ENCODE results near the gene MRPS18B.
"Not testable (repeated sequence)": the region's sequence is repeated elsewhere in the genome, so short reads cannot be mapped to it uniquely, and the experiment has no call there.

The MRPS18B gene

GRCh38 chr6:30664994-30665767 lies 47.5 kb downstream of the MRPS18B start:
- POLR2A ChIA-PET, result no interaction called here
- TF ChIP-seq, protein P1, sequence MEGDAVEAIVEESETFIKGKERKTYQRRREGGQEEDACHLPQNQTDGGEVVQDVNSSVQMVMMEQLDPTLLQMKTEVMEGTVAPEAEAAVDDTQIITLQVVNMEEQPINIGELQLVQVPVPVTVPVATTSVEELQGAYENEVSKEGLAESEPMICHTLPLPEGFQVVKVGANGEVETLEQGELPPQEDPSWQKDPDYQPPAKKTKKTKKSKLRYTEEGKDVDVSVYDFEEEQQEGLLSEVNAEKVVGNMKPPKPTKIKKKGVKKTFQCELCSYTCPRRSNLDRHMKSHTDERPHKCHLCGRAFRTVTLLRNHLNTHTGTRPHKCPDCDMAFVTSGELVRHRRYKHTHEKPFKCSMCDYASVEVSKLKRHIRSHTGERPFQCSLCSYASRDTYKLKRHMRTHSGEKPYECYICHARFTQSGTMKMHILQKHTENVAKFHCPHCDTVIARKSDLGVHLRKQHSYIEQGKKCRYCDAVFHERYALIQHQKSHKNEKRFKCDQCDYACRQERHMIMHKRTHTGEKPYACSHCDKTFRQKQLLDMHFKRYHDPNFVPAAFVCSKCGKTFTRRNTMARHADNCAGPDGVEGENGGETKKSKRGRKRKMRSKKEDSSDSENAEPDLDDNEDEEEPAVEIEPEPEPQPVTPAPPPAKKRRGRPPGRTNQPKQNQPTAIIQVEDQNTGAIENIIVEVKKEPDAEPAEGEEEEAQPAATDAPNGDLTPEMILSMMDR (IDR thresholded peaks at IDR 0.05; ENCODE audit: control extremely low read depth, extremely low read depth, low read depth, missing control alignments), result no peak
- DNase-seq (ENCODE audit: extremely low spot score), result no peak
- CTCF ChIA-PET, result interaction anchor here (0.8 to 6.3 kb wide), 11 partner anchors 7 to 212 kb away, joined by 3 to 29 read pairs (median 4); partner anchors contain the start of gene DHX16

GRCh38 chr6:30666300-30666699 lies 48.7 kb downstream of the MRPS18B start:
- POLR2A ChIA-PET; DNase-seq (ENCODE audit: extremely low spot score): not testable (repeated sequence)
- CTCF ChIA-PET, result interaction anchor here (0.8 to 6.3 kb wide), 3 partner anchors 12 to 65 kb away, joined by 3 to 29 read pairs (median 4); no protein-coding TSS in a partner anchor

DNA sequence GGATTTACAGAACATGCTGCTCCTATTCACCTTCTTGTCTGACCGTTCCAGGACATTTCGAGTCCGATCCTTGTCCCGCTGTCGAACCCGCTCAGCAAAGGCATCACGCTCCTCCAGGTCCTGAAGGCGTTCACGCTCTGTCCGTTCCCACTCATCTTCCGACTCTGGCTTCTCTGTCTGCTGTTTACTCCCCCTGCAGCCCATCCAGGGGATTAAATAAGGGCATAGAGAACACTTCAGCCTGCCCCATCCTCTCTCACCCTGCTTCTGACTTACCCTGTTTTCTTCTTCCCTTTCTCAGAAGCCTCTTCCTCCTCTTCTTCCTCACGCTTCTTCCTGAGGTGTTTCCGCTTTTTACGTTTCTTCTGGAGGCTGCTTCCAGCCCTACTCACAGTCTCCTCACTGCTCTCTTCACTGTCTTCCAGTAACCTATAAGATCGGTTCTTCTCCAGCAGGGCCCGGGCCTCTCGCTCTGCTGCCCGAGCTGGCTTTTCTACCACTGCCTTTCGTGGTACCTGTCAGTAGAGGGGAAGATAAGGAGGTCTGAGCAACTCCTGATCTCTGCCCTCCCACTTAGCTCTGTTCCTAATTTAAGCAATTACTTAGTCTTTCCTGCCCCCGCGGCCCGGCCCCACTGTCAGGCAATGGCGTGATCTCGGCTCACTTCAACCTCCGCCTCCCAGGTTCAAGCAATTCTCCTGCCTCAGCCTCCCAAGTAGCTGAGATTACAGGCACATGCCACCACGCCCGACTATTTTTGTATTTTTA lies 53.3 kb downstream of the MRPS18B start:
- ChIA-PET CTCF (interaction anchor here (1.5 to 18.8 kb wide), 5 partner anchors 8 to 188 kb away, joined by 8 to 776 read pairs (median 15); partner anchors contain the start of genes MDC1 and TUBB), POLR2A (interaction anchor here (0.5 kb wide), 1 partner anchor 56 kb away, joined by 9 read pairs; no protein-coding TSS in a partner anchor)
- DNase-seq (ENCODE audit: extremely low spot score), result no peak
- TF ChIP-seq, protein P1 (IDR thresholded peaks at IDR 0.05; ENCODE audit: control extremely low read depth, extremely low read depth, low read depth, missing control alignments), result no peak

DNA sequence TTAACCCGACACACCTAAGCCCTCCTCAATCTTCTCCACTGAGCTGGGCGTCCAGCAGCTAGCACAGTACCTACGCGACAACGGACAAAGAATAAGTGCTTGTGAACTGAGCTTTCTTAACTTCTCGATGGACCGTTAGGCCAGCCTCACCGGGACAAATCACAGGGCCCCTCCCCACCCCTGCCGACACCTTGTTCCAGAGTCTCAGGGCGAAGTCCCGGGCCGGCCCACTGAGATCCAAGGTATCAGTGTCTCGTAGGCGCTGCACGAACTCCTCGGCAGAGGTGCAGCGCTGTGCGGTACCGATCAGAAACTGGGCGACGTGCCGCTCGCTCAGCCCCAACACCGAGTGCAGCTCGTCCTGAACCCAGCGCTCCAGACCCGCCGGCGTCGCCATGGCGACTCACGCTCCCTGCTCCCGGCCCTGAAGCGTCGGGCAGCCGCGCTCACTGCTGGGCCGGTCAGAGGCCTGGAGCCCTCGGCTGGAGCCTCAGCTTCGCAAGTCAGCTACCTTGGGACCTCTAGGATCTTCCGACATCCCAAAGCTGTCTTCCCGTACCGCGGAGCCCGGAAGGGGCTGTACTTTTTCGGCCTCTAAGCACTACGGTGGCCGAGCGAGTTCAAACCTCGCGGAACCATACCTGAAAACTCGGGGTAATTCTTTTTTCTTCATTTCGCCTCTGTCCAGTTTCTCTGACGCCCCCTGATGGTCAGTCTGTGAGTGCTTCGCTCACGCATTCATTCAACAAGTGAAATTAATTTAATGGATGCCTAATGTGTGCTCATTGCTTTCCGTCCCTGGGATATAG lies 55.0 kb downstream of the MRPS18B start, which contains the start of gene DHX16:
Gene DHX16 (minus strand): TSS at position 562 of the 809 bp plus-strand sequence. CDS start 165 bp downstream, at position 397.
- ChIA-PET POLR2A (interaction anchor here (0.7 to 1.5 kb wide), 4 partner anchors 44 to 59 kb away, joined by 3 to 4 read pairs (median 3); partner anchors contain the start of gene MDC1), CTCF (interaction anchor here (0.6 to 18.8 kb wide), 37 partner anchors 9 to 363 kb away, joined by 3 to 776 read pairs (median 5); partner anchors contain the start of genes MDC1, MRPS18B, PRR3 and TUBB)
- DNase-seq (ENCODE audit: extremely low spot score), result peak; percentile 92
- TF ChIP-seq, protein P1 (IDR thresholded peaks at IDR 0.05; ENCODE audit: control extremely low read depth, extremely low read depth, low read depth, missing control alignments), result peak; percentile 91

Measured in GM10248 (cell line).